GM19025 (cell line): ENCODE data around the gene TESMIN.

Source experiments
- ATAC-seq: cut with Tn5 transposase; IDR thresholded peaks from one replicate; pipeline ENCODE4 v1.9.1; 2021; ENCODE audit warnings: mild to moderate bottlenecking, low read depth, moderate library complexity; ENCODE audit not compliant: unreplicated experiment

The TESMIN gene

DNA sequence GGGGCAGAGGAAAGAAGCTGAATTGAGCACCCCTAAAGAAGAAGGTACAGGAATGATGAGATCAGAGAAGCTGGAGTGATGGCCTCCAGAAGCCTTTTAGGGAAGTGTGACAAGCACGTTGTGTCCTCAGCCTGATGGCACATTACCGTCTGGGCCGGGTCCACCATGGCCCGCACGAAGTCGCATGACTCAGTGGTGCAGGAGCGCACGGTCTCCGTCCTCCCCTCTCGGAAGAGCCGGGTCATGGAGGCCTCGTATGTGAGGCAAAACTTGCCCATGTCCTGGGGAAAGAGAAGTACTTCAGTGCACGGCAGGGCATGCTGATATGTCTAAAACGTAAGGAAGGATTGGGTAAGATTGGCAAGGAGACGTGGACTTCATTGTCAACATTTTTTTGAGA is 11.2 kb upstream of the TESMIN start:
- no peak for ATAC-seq

DNA sequence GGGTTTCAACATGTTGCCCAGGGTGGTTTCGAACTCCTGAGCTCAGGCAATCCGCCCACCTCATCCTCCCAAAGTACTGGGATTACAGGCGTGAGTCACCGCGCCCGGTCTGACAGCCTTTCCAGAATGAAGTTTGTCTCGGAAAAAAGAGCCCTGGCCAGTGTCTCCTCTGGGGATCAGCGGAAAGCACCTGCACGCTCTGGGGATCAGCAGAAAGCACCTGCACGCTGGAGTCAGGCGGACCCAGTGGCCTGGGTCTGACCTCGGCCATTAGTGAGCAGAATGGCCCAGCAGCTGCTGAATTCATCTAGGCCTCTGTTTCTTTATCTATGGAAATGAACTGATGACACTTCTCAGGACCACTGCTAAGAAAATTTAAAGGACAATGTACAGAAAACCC is 10.5 kb upstream of the TESMIN start:
- ATAC-seq: no peak

DNA sequence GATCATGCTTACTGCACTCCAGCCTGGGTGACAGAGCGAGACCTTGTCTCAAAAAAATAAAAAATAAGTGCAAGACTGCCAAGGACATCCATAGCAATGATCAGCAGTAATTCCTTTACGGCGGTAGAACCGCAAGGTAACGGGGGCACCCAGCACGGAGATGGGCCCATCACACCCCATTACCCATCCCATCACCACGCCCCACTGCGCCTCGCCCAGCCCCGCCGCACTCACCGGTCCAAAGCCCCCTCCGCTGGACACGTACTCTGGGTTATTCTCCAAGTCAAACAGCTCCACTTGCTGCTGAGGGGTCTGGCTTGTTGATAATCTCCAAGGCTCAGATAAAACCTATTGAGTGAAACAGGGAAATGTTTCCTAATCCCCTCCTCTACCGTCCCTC is 8.7 kb upstream of the TESMIN start:
- no peak for ATAC-seq

DNA sequence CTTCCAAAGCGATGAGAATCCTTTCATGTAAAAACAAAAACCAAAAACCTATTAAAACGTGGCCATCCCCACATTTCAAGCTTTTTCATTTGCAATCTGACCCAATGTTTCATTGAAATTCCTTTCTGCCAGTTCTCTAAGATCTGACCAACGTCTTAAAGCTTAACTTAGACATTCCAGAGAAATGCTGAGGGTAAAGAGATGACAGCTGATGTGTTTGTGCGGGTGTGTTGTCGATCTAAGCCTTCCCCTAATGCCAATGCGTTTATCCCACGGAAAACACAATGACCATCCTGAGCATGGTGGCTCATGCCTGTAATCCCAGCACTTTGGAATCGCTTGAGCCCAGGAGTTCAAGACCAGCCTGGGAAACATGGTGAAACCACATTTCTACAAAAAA is 6.4 kb upstream of the TESMIN start:
- ATAC-seq: no peak

DNA sequence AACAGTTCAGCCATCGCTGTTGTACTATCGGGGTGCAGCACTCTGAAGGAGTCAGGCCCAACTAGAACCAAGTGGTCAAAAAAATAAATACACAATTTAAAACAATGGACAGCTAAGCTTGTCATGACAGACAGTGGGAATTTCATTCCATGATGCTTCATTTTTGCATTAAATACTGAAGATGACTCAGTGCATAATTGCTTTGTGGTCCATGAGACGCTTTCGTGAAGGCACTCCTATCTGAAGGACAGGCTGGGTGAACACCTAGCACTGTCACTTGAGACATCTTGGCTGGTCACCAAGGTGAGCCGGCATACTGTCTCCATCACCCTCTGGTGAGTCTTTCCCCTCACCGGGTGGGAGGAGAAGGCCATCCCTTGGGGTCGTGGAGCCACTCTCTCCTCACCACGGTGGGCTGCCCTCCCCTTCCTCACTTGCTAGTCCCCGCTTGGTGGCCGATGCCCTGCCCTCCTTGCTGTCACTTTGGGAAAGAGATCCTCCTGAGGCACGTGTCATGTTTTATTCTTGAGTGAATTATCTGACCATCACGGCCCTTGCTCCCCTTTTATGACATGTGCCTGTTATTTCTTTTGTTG is 4.9 kb upstream of the TESMIN start:
- ATAC-seq: no peak

DNA sequence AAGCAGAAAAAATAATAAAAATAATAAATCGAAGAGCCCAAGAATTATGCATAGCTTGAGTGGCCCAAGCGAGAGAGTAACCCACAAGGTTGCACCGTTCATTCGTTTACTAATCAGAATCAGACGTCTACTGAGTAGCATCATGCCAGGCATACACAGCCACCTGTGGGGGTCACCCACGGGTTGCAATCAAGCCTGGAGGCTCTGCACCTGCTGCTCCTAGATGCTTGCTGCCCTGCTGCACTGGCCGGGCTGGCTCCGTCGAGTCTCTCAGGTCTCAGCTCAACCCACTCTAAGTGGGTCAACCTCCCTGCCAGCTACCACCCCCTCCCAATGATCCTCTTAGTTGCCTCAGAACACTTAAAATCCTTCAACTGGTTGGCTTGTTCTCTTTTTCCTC is 2.0 kb upstream of the TESMIN start:
- ATAC-seq: no peak

DNA sequence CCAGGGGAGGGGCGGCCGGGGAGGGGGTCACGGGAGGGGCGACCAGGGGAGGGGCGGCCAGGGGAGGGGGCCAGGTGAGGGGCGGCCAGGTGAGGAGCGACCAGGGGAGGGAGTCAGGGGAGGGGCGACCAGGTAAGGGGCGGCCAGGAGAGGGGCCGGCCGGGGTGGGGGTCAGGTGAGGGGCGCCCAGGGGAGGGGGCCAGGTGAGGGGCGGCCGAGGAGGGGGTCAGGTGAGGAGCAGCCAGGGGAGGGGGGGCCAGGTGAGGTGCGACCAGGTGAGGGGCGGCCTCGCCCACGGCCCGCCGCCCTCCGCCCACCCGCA is 355 bp downstream of the TESMIN start:
- ATAC-seq: no peak

DNA sequence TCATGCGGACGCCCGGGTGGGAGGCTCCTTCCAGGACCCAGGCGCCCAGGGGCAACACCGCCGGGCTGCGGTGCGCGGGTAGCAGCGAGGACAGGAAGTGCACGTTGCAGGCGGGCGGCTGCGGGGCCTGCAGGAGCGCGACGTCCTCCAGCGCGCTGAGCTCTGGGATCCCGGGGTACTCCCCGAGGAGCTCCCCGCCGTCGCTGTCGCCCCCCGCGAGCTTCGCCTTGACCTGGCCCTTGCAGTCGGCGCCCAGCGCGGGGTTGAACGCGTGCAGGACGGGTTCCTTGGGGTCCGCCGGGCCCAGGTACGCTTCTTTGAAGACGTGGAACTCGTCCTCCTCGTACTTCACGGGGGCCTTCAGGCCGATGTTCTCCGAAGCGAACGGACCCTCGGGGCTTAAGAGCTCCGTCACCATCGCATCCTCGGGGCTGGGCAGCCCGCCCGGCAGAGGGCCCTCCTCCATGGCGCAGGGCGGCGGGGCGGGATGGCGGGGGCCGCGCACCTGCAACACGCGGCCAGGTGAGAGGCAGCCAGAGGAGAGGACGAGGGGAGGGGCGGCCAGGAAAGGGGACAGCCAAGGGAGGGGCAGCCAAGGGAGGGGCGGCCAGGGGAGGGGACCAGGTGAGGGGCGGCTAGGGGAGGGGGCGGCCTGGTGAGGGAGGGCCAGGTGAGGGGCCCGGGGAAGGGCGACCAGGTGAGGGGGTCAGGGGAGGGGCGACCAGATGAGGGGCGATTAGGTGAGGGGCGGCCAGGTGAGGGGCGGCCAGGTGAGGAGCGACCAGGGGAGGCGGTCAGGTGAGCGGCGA is 921 bp downstream of the TESMIN start:
- no peak for ATAC-seq

DNA sequence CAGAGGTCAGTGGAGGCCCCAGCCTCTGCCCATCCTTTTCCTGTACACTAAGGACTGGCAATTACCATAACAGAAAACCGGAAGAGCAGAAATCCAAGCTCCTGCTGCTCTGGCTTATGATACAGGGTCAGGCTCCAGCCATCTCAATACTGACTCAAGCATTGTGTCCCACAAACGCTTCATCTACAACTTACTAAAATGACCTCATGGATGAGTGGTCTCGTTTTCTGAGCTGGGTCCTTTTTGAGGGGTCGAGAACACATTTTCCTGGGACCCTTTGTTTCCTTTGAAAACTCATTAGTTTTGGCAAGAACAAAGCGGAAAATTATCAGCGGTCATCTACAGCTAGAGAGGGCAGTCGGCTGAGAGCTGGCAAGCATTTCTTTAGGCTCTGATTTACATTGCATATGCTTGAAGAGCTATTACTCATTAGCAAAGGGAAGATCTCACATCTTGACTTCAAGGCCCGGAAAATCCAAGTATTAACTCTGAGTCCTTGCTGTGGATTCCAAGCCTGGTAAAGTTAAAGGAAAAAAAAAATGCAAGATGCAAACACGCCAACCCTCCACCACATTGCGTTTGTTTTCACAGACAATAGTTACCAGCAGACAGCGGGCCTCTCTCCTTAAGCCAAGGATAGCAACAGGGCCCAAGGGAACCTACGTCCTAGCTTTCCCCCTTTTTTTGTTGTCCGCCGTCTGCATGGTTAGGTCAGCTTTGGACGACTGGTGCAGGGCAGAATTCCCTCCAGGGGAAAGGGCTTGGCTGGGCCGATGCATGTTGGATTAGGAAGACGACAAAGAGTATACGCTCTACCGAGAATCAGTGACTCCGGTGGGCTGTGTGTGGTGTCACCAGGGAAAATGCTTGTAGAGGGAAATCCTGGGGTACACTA is 1.8 kb downstream of the TESMIN start:
- ATAC-seq: no peak

DNA sequence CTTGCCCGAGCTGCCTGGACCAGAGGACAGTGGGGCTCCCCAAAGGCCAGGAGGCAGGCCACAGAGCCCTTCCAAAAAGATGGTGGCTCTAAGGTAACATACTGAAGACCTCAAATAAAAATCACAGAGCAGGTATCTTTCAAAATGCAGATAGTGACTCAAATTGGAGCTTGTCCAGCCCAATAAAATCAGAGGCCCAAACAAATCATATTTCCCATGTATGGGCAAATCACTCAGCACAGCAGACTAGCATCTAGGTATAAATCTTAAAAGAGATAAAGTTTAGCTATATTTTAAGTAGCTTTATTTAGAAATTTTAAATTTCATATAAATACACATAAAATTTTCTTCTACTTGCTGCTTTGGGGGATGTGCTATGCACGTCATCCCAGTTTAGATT is 3.3 kb downstream of the TESMIN start:
- no peak for ATAC-seq

DNA sequence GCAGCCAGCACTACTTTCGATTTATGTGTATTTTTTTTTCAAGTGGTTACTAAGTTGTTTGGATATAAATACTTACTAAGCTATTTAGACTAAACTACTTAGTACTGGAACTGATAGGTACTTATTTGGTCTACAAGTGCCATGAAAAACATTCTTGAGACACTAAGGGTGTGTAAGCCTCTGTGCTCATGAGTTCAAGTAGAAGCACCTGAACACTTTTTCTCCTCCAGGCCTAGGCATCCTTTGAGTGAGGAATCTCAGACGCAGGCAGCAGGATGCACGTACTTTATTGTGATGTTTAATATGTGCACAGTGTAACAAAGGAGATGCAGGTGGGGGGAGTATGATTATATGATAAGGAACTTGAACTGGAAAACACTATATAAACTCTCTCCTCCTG is 7.8 kb downstream of the TESMIN start:
- no peak for ATAC-seq

DNA sequence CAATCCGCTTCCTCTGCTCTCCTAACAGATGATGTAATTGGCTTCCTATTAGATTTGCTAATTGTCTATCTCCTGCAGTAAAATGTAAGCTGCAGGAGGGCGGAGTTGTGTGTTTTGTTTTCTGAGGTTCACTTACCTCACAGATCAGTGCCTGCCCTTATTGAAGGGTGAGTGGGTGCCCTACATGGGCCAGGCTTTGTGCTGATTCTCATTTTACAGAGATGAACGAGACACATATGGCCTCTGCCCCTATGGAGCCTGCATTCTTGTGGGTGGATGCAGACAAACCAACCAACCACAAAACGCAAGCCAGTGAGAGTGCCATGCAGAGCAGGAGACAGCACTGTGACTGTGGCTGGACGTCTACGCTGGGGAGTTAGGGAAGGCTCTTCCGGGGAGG is 9.9 kb downstream of the TESMIN start:
- ATAC-seq: no peak

DNA sequence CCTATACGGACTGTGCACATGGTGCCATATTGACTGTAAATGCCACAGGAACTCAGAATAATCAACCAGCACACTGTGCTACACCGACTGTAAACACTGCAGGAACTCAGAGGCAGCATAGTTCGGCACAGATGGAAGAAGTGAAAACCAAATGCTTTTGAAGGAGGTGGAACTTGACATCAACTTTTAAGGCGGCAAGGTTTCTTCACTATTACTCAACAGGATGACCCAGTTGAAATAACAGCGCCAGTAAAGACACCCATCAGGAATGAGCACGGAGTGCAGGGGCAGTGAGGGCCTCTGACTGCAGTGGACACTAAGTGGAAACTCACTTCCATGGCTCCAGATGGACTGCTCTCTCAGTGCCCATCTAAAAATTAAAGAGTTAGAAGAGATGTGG is 15.7 kb downstream of the TESMIN start:
- no peak for ATAC-seq

DNA sequence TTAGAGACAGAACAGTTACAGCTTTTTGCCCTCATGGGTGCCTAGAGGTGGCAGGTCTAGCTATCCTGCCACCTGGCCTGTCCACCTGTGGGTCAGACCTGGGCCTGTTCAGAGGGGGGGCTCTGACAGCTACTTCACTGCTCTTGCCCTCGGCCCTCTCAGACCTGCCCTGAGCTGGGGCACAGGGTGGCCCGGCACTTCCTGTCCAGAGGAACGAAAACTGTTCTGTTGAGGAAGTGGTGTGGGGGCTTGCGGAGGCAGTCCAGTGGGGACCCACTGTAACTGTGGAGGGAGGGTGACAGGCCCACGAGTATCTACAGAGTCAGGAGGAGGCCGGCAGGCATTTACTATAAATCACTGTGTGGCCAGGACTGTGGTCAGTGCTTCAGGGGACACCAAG is 16.2 kb downstream of the TESMIN start:
- ATAC-seq: no peak

DNA sequence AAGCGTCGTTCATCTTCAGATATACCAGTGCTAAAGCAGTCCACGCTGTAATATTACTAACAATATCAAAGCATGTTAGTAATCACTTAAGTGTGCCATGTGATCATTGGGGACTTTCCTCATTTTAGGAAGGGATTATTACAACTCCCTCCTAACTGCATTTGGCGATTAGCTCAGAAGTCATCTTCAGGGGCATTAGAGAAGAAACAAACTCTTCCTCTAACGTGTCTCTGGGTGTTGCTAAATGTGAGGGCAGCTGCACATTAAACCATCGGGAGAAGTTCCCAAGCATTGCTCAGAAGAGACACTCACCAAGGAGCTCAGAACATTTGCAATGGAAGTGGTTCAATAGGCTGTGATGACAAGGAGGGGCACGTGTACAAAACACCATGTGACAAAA is 17.2 kb downstream of the TESMIN start:
- ATAC-seq: no peak

DNA sequence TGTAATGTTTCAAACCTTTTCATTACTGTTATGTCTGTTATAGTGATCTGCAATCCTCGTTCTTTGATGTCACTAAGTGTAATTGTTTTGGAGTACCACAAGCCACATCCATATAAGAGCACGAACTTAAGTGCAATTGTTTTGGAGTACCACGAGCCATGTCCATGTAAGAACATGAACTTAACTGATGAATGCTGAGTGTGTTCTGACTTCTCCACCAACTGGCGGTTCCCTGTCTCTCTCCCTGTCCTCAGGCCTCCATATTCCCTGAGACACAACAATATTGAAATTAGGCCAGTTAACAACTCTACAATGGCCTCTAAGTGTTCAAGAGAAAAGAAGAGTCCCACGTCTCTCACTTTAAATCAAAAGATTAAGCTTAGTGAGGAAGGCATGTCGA is 23.5 kb downstream of the TESMIN start:
- no peak for ATAC-seq

DNA sequence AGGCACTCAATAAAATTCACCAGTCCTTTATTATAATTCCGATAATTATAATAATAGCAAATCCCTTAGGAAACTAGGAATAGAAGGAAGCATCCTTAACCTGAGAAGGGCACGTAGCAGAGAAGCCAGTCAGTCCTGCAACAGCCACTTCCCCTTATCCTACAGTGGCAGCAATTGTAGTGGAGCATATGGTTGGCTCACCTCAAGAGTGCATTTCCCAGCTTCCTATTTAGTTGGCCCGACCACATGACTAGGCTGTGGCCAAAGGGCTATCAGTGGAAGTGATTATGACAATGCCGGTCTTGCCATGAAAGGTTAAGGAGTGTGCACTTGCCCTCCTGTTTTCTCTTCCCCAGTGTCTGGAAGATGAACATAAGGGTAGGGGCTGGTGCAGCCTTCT is 27.0 kb downstream of the TESMIN start:
- ATAC-seq: no peak

DNA sequence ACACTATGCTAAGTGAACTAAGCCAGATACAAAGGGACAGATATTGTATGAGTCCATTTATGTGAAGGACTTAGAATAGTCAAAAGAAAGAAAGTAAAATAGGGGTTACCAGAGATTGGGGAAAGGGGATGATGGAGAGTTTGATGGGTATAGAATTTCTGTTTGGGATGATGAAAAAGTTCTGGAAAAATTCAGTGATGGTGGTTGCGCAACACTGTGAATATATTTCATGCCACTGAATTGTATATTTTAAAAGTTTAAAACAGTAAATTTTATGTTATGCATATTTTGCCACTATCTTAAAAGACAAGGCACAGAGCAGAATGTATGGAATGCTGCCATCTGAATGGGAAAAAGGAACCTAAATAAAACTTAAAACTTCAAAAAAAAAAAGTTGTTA is 29.2 kb downstream of the TESMIN start:
- no peak for ATAC-seq

DNA sequence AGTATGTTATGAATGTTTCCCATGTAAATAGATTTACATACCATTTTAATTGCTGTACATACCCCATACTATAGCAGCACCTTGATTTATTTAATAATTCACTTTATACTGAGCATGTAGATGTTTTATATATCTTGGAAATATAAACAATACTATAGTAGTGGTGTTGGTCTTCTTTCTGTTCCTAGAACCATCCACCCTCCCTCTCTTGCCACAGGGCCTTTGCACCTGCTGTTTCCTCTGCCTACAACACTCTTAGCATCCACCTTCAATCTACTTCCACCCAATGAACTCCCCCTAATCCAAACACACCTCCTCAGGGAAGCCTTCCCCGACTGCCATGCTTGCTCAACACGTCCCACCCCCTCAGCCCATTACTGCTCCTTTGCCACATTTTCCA is 30.2 kb downstream of the TESMIN start:
- no peak for ATAC-seq

DNA sequence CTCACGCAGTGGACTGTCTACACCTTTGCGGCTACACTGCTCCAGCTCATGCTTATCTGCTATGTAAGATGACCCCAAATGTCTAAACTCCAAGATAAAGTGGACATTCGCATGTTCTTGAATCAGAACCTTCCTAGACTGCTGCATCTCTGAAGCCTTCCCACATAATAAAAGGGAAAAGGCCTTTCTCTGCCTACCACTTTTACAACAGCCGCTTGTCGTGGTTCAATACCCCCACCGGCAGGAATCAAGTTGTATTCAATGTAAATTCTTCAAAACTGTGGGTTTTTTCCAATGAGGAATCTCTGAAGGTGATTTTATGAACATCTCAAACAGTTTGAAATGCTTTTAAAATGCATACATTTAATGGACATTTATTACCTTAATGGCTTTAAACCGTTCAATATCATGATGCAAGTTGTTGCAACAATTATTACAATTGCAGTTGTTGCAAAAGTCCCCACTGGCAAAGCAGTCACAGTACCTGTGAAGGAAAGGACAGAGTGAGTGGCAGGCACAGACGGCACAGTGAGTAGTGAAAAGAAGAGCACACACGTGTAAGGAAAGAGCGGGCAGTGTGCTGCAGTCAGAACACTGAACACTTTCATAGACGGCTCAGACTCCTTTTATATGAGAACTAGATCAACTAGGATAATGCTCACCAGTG is 35.7 kb downstream of the TESMIN start:
- ATAC-seq: no peak
